GM18508 (cell line): ENCODE measurements around the gene ZNF775.
A peak's percentile ranks its signal among the peaks of the same experiment; 100 is the strongest.

Experiments used
- ATAC-seq: cut with Tn5 transposase; IDR thresholded peaks from one replicate; pipeline ENCODE4 v1.9.1; 2021; ENCODE audit warnings: moderate number of reproducible peaks; ENCODE audit not compliant: insufficient read depth, unreplicated experiment

The ZNF775 gene

GRCh38 chr7:150378853-150379440, at the start of gene ZNF775:
Gene ZNF775 (plus strand): TSS chr7:150379330. CDS start chr7:150388471, 9,141 bp downstream.
- peak; percentile 39 for ATAC-seq

GRCh38 chr7:150329331-150330120, 49.6 kb upstream of the ZNF775 start:
- no peak for ATAC-seq

- ATAC-seq: no peak
These were observed 48.8 kb upstream of the ZNF775 start for GRCh38 chr7:150330211-150330885.

DNA sequence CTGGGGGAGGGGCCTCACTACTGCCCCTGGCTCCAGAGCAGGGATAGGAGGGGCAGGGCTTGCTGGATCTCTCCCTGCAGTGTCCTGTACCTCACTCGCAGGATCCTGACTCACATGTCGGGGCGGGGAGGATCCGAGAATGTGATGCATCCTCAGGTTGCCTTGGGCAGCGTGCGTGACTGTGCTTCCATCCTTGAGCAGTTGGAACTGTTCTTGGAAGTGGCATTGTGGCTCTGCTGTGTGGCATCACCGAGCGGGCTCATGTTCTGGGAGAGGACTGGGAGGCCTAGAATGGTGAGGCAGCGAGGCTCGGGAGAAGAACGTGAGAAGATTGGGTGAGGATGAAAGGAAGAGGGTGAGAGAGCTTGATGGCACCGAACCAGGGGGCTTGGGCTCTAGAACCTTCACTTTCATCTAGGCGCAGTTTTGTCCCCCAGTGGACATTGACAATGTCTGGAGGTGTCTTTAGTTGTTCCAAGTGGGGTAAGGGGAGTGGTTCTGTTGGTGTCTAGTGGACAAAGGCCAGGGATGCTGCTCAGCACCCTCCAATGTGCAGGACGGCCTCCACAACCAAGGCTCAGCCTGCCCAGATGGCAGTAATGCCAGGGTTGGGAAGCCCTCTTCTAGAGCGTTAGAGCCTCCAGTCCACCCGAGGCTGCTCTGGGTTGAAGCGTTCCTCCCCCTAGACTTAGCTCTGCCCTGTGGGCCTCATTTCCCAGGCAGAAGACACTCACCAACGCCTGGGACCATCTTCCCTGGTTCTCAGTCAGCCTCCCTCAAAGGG, 46.1 kb upstream of the ZNF775 start:
- no peak for ATAC-seq

DNA sequence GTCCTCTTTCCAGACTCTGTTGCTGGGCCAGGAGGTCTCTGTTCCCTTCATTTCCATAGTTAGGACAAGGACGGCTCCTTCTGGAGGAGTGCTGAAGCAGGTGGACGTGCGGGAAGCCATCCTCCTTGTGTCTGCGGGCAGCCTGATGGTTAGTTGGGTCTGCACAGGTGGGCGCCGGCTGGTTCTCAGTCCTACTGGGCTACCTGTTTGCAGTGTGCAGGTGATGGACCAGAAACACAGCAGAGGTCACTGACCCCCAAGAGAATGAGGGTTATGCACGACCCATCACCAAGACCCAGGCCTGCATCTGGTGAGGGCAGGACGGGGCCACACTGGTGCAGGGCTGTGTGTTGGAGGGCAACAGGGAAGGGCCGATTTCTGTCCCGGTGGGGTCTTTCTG, 45.5 kb upstream of the ZNF775 start:
- ATAC-seq: no peak

GRCh38 chr7:150334108-150334507, 45.0 kb upstream of the ZNF775 start:
- no peak for ATAC-seq

- ATAC-seq: no peak
These were observed 43.9 kb upstream of the ZNF775 start for GRCh38 chr7:150335108-150335773.

GRCh38 chr7:150335774-150336112, 43.4 kb upstream of the ZNF775 start:
- no peak for ATAC-seq

DNA sequence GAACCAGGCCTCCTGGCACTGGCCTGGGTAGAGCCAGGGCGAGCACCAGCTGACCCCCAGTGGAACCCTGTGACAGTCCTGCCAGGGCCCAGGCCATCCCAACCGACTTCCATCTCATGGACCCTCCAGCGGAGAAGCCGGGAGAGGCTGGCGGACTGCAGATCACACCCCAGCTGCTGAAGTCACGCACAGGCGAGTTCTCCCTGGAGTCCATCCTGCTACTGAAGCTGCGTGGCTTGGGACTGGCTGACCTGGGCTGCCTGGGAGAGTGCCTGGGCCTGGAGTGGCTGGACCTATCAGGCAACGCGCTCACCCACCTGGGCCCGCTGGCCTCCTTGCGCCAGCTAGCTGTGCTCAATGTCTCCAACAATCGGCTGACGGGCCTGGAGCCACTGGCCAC, 42.4 kb upstream of the ZNF775 start:
- no peak for ATAC-seq

- ATAC-seq: no peak
These were observed 42.0 kb upstream of the ZNF775 start for GRCh38 chr7:150337179-150337578.

DNA sequence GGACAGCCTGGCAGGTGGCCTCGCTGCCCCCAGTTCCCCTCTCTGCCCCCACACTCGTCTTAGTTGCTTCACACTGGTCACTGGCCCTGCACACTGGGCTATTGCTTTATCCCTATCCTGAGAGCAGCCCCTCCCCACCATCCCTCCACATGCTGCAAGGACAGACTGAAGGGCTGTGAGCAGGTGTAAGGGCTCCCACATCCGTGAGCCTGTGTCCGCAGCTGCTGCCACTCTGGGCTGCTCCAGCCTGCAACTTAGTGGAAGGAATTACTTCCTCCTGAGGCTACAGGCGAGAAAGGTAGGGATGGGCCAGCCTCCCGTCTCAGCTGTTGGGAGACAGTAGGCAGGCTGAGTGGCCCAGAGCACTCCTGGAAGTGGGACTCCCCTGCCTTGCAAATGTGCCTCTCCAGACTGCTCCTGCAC, 41.5 kb upstream of the ZNF775 start:
- no peak for ATAC-seq

- ATAC-seq: no peak
These were observed 40.8 kb upstream of the ZNF775 start for GRCh38 chr7:150338166-150338829.

DNA sequence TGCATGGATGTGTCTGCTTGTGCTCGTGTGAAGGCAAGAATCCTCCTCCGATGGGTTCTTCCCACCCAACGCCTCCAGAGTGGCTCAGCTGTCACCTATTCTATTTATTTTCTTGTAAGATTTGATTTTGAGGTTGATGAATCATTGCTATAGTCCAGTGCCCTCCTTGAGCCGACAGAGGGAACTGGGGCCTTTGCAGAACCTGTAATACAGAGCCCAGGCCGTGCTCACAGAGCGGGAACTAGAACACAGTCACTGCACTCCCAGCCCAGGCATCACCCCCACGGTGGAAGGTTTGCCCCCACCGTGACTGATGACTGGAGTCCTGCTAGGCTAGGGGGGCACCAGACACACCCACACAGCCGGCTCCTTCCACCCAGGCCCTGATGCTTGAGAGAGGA, 39.7 kb upstream of the ZNF775 start:
- ATAC-seq: no peak

DNA sequence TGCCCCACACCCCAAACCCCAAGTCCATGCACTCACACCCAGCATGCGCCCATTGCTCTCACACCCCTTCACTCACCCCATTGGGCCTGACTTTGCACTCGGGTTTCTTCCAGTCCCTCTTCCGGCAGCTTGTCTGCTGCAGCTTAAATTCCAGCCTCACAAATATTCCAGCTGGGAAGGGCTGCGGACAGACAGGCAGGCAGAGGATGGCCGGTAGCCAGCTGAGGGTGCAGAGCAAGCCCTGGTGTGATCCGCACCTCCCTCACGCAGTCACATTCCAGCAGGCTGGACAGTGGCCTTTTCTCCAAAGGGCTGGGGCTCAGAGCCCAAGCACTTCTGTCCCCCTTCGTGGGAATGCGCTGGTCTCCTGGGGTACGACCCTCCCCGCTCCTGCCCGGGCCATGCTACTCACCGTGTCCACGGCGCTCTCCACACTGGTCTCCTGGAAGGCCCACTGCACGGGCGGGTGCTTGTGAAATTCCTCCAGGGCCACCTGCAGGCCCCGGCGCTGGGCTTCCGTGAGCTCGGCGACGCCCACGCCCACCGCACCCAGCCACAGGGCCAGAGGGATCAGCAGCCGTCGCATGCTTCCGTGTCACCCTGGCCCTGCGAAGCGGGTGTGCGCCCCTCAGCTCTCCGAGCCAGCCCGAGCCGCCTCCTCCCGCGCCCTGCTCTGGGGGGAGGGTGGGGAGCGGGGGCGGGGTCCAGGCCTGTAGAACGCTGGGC, 38.9 kb upstream of the ZNF775 start:
- no peak for ATAC-seq

GRCh38 chr7:150340875-150341262, 38.3 kb upstream of the ZNF775 start:
- no peak for ATAC-seq

- no peak for ATAC-seq
These were observed 37.6 kb upstream of the ZNF775 start, which contains the start of gene RARRES2 for GRCh38 chr7:150341263-150342120. Gene RARRES2 (minus strand): TSS chr7:150341629. CDS start chr7:150340609, 1,020 bp downstream.

GRCh38 chr7:150342121-150342408, 37.1 kb upstream of the ZNF775 start:
- ATAC-seq: no peak

GRCh38 chr7:150343225-150343624, 35.9 kb upstream of the ZNF775 start:
- ATAC-seq: no peak
